SK-N-SH treated with all-trans-retinoic acid at 6 μM for 48 hours (cell line): ENCODE data around the gene PRKACB.

Experiments
- CREB5 ChIP-seq: fragments of 250-450 bp; sonication (Bioruptor Pico); IDR thresholded peaks from 2 replicates; pipeline ENCODE4 v1.5.1; 2020; ENCODE audit warnings: low read depth, mild to moderate bottlenecking, moderate library complexity
- CSDC2 ChIP-seq: fragments of 250-450 bp; sonication (Bioruptor Pico); IDR thresholded peaks from 2 replicates; pipeline ENCODE4 v1.5.0; 2020; ENCODE audit warnings: mild to moderate bottlenecking, moderate library complexity
- OSR1 ChIP-seq: fragments of 250-450 bp; sonication (Bioruptor Pico); IDR thresholded peaks from 2 replicates; pipeline ENCODE4 v1.8.0; 2022; ENCODE audit warnings: moderate library complexity, mild to moderate bottlenecking, inconsistent platforms
- PPARA ChIP-seq: fragments of 250-450 bp; sonication (Bioruptor Pico); IDR thresholded peaks from 2 replicates; pipeline ENCODE4 v1.5.0; 2020; ENCODE audit warnings: mild to moderate bottlenecking, borderline replicate concordance
- TOX ChIP-seq: fragments of 250-450 bp; sonication (Bioruptor Pico); IDR thresholded peaks from 2 replicates; pipeline ENCODE4 v1.8.0; 2021; ENCODE audit warnings: mild to moderate bottlenecking, moderate library complexity, borderline replicate concordance
- ZFP30 ChIP-seq: fragments of 450-650 bp; formaldehyde crosslinking; IDR thresholded peaks from 2 replicates; pipeline ENCODE4 v1.5.0; 2022; ENCODE audit warnings: mild to moderate bottlenecking, moderate library complexity

GRCh38 chr1:84174051-84174556 is 30.0 kb downstream of the PRKACB start:
- TF ChIP-seq ZFP30 (no peak), OSR1 (CRISPR knock-in tag) (no peak), CSDC2 (CRISPR knock-in tag) (no peak), PPARA (no peak), CREB5 (CRISPR knock-in tag) (peak; percentile 76; the same call in 1 of the 2 replicates), TOX (no peak)
